Endothelial cell of umbilical vein (primary cell): ENCODE results near the gene DNAJB9. TPM values are rescaled to one million over a fixed set of nuclear protein-coding genes. Genes with fewer than 3 reads are reported as not detected.

Experiments
- BruUV-seq: library from RNA; stranded (reverse); fragments of 400-500 nt; replicated peaks from 2 replicates; lab custom pipeline; 2021; lab: Mats Ljungman, UMichigan
- CTCF ChIA-PET: fragments of 300-600, 350-600 bp; sonication (Branson Sonifier 250); formaldehyde crosslinking; loops from one replicate; lab custom pipeline; 2021; ENCODE audit warnings: antibody characterized with exemption, inconsistent platforms; lab: Charles Lee
- POLR2A ChIA-PET: fragments of 300-600, 350-600 bp; sonication (Branson Sonifier 250); formaldehyde crosslinking; loops from one replicate; lab custom pipeline; 2021; ENCODE audit warnings: antibody characterized with exemption, inconsistent platforms; lab: Charles Lee
- DNase-seq: peaks from one replicate; pipeline ENCODE4 v3.0.0-alpha.2; 2011; ENCODE audit warnings: low read depth, low spot score
- FAIRE-seq: peaks from 2 replicates; lab custom pipeline; 2011; peaks lifted over from hg19 to GRCh38; lab: Jason Lieb, UNC
- H2AFZ ChIP-seq: 2 replicates; pipeline ENCODE4 v1.6.0; 2012; ENCODE audit warnings: low read depth, low read length, control low read depth, inconsistent platforms
- H3K27ac ChIP-seq: 2 replicates; pipeline ENCODE4 v1.5.1; 2011; ENCODE audit warnings: low read depth, mild to moderate bottlenecking, control low read depth, low read length, moderate library complexity; ENCODE audit not compliant: insufficient read depth
- H3K27me3 ChIP-seq, 2 experiments: 2 replicates each; pipeline versions ENCODE4 v1.6.0 to v1.6.1; 2011; ENCODE audit warnings: low read length in 2 of 2, mixed read lengths in 1 of 2; ENCODE audit not compliant: control insufficient read depth in 2 of 2, insufficient read depth in 2 of 2
- H3K36me3 ChIP-seq, 2 experiments: 2 replicates in 1 of 2; 3 replicates in 1 of 2; pipeline ENCODE4 v1.5.1; 2011; ENCODE audit warnings: low read length in 2 of 2, mild to moderate bottlenecking in 1 of 2, moderate library complexity in 1 of 2; ENCODE audit not compliant: control insufficient read depth in 2 of 2, insufficient read depth in 2 of 2; ENCODE audit errors: extremely low read depth in 1 of 2
- H3K4me1 ChIP-seq: 3 replicates; pipeline ENCODE4 v1.5.1; 2011; ENCODE audit warnings: mild to moderate bottlenecking, low read length; ENCODE audit not compliant: control insufficient read depth, insufficient read depth; ENCODE audit errors: extremely low read depth
- H3K4me2 ChIP-seq: 2 replicates; pipeline ENCODE4 v1.6.1; 2011; ENCODE audit warnings: low read length, control low read depth, mixed read lengths; ENCODE audit not compliant: insufficient read depth
- H3K4me3 ChIP-seq, 3 experiments: fragments of 200-600 bp in 1 of 3; sonication (generic), shearing (Covaris generic) in 1 of 3; replicated peaks in 1 of 3; 2 replicates each; pipeline ENCODE4 v1.5.1; 2011 to 2016; ENCODE audit warnings: control low read depth in 3 of 3, low read length in 3 of 3, mild to moderate bottlenecking in 2 of 3, inconsistent platforms in 1 of 3, low read depth in 1 of 3, moderate library complexity in 1 of 3; ENCODE audit not compliant: insufficient read depth in 1 of 3
- H3K79me2 ChIP-seq: 2 replicates; pipeline ENCODE4 v1.6.0; 2012; ENCODE audit warnings: low read length, inconsistent platforms; ENCODE audit not compliant: control insufficient read depth, insufficient read depth
- H3K9ac ChIP-seq: replicated peaks from 2 replicates; pipeline ENCODE3; 2011; ENCODE audit warnings: low read length, control low read depth; ENCODE audit not compliant: insufficient read depth; ENCODE audit errors: extremely low read depth
- H3K9me1 ChIP-seq: replicated peaks from 3 replicates; pipeline ENCODE4 v1.6.0; 2011; ENCODE audit warnings: mild to moderate bottlenecking, low read length; ENCODE audit not compliant: control insufficient read depth, insufficient read depth; ENCODE audit errors: extremely low read depth
- H3K9me3 ChIP-seq: replicated peaks from 2 replicates; pipeline ENCODE4 v1.5.1; 2012; ENCODE audit warnings: low read length, inconsistent platforms; ENCODE audit not compliant: control insufficient read depth, insufficient read depth
- H4K20me1 ChIP-seq: replicated peaks from 2 replicates; pipeline ENCODE3; 2011; ENCODE audit warnings: mild to moderate bottlenecking, low read length; ENCODE audit not compliant: control insufficient read depth, insufficient read depth; ENCODE audit errors: extremely low read depth
- FOS ChIP-seq: IDR thresholded peaks from 2 replicates; pipeline ENCODE4 v1.6.1; 2011; ENCODE audit warnings: mild to moderate bottlenecking, low read length, moderate library complexity, borderline replicate concordance; ENCODE audit not compliant: insufficient read depth
- GATA2 ChIP-seq: IDR thresholded peaks from 2 replicates; pipeline ENCODE4 v1.7.0; 2011; ENCODE audit warnings: low read depth, mild to moderate bottlenecking, moderate library complexity, mixed read lengths, low read length; ENCODE audit not compliant: insufficient read length, insufficient read depth
- JUN ChIP-seq: IDR thresholded peaks from 2 replicates; pipeline ENCODE4 v1.6.1; 2011; ENCODE audit warnings: borderline replicate concordance, low read depth; ENCODE audit not compliant: insufficient read length, insufficient read depth
- MYC ChIP-seq: IDR thresholded peaks from one replicate; pipeline ENCODE4 v1.6.1; 2011; ENCODE audit warnings: mild to moderate bottlenecking, low read depth, low read length
- dilution Hi-C: fragments of 300-500 bp; cut with MboI; formaldehyde crosslinking; loops from one replicate; pipeline ENCODE4 v1.15.0; 2019; ENCODE audit warnings: low sequenced_read_pairs; ENCODE audit not compliant: extremely low pct_ligation_motif_present
- intact Hi-C: fragments of 100-400 bp; cut with micrococcal nuclease; formaldehyde crosslinking; loops from one replicate; pipeline ENCODE4 v1.10.0; 2022
- polyA plus RNA-seq, 4 experiments: library from polyadenylated mRNA; depleted of rRNA in 3 of 4; stranded (reverse) in 3 of 4; unstranded in 1 of 4; fragments of >200 nt; gene quantifications; 2 replicates each; pipeline versions ENCODE4 v1.2.1 to v1.2.3, GENCODE V29; 2011 to 2012; ENCODE audit warnings: missing spikeins in 1 of 4
- total RNA-seq: library from RNA; stranded (reverse); gene quantifications from 2 replicates; pipeline ENCODE4 v1.2.3, GENCODE V29; 2021

DNAJB9 gene
- total and polyA plus RNA-seq, 2 donors (not counting 3 experiments of a cell fraction or from before 2014, with no cell fraction given): 11.7 to 11.9 TPM

GRCh38 chr7:108623220-108623619 lies 53.5 kb downstream of the DNAJB9 start:
- CTCF ChIA-PET: no interaction called here

More at GRCh38 chr7:108623220-108623619, 53.5 kb downstream of the DNAJB9 start:
- no peak for FAIRE-seq
- POLR2A ChIA-PET: no interaction called here
- TF ChIP-seq MYC (no peak), FOS (no peak), JUN (no peak), GATA2 (no peak)
- BruUV-seq: no TSS peak
- Histone ChIP-seq H3K27ac (no peak overlapping the region), H3K4me2 (no peak overlapping the region), H3K36me3 (no peaks in the 10 kb centered on the region), H3K27me3 (peaks cover 3 to 10% of the 10 kb centered on the region in 2 experiments), H3K9ac (no peak overlapping the region), H3K9me1 (no peaks in the 10 kb centered on the region), H3K4me3 (no peak overlapping the region), H2AFZ (no peak overlapping the region), H3K79me2 (no peaks in the 10 kb centered on the region), H3K4me1 (no peaks in the 10 kb centered on the region), H3K9me3 (no peaks in the 10 kb centered on the region), H4K20me1 (no peaks in the 10 kb centered on the region)
- intact Hi-C loops: no loop called here
- DNase-seq: no peak
- dilution Hi-C loops: no loop called here

Other genes starting within 250 kb of the DNAJB9 start
- gene NRCAM, start 113.4 kb upstream of the DNAJB9 start, total RNA-seq: 47.6 and 49.0 TPM in 2 replicates
- 21.9 and 26.0 TPM in 2 replicates for gene NRCAM, start 113.4 kb upstream of the DNAJB9 start, polyA plus RNA-seq
- gene PNPLA8, start 43.7 kb upstream of the DNAJB9 start, total RNA-seq: 17.6 and 19.9 TPM in 2 replicates
- gene PNPLA8, start 43.7 kb upstream of the DNAJB9 start, polyA plus RNA-seq: 4.2 and 5.9 TPM in 2 replicates
- gene THAP5, start 168 bp upstream of the DNAJB9 start, total RNA-seq: 14.1 and 17.0 TPM in 2 replicates
- gene THAP5, start 168 bp upstream of the DNAJB9 start, polyA plus RNA-seq: 1.5 and 2.5 TPM in 2 replicates